ENCODE measurements around the gene FIGN.

- TF ChIP-seq CTCF (IDR thresholded peaks at IDR 0.05 in 4 of 5, conservative IDR thresholded peaks at IDR 0.05 in 1 of 5) = no peak
- TF ChIP-seq POLR2A (IDR thresholded peaks at IDR 0.05) = no peak
These were observed 20.8 kb upstream of the FIGN start for GRCh38 chr2:163756588-163756987.

Measured in gastrocnemius medialis (tissue), 4 donors.